HepG2 (cell line): ENCODE data around the gene U2AF1L4. TPM values are rescaled to one million over a fixed set of nuclear protein-coding genes. Genes with fewer than 3 reads are reported as not detected.

Source experiments
- ERF ChIP-seq: IDR thresholded peaks from 2 replicates; pipeline ENCODE4 v1.6.1; 2018; ENCODE audit warnings: missing biosample characterization, missing genetic modification reagents
- EZH2 ChIP-seq: conservative IDR thresholded peaks from 2 replicates; pipeline ENCODE4 v1.6.1; 2012; ENCODE audit warnings: mild to moderate bottlenecking, low read depth, low read length, moderate library complexity
- GLI4 ChIP-seq: sonication (generic); formaldehyde crosslinking; IDR thresholded peaks from 2 replicates; pipeline ENCODE4 v1.5.1; 2020; ENCODE audit warnings: missing genetic modification reagents, mild to moderate bottlenecking, moderate library complexity, borderline replicate concordance
- KLF12 ChIP-seq: sonication (generic); formaldehyde crosslinking; IDR thresholded peaks from 2 replicates; pipeline ENCODE4 v1.4.0; 2020; ENCODE audit warnings: missing genetic modification reagents, borderline replicate concordance
- MED1 ChIP-seq: sonication (generic); formaldehyde crosslinking; IDR thresholded peaks from 2 replicates; pipeline ENCODE4 v1.4.0; 2020; ENCODE audit warnings: missing genetic modification reagents
- MEIS2 ChIP-seq: sonication (generic); formaldehyde crosslinking; IDR thresholded peaks from 2 replicates; pipeline ENCODE4 v1.9.0; 2021; ENCODE audit warnings: mild to moderate bottlenecking, missing genetic modification reagents
- NFKB2 ChIP-seq: sonication (generic); formaldehyde crosslinking; IDR thresholded peaks from 2 replicates; pipeline ENCODE4 v1.4.0; 2020; ENCODE audit warnings: missing genetic modification reagents, borderline replicate concordance
- NR2F6 ChIP-seq, 2 experiments: IDR thresholded peaks; 2 replicates each; pipeline ENCODE4 v1.6.1; 2016; ENCODE audit warnings: antibody characterized with exemption in 1 of 2, mild to moderate bottlenecking in 1 of 2
- PAX8 ChIP-seq: sonication (generic); formaldehyde crosslinking; IDR thresholded peaks from 2 replicates; pipeline ENCODE4 v1.8.0; 2022; ENCODE audit warnings: mild to moderate bottlenecking, missing genetic modification reagents, borderline replicate concordance
- RBFOX2 ChIP-seq: fragments of 200-400 bp; formaldehyde crosslinking; IDR thresholded peaks from 2 replicates; pipeline ENCODE4 v1.6.1; 2017; ENCODE audit warnings: low read depth, mild to moderate bottlenecking, low read length
- SAP130 ChIP-seq: IDR thresholded peaks from 2 replicates; pipeline ENCODE4 v1.6.1; 2016; ENCODE audit warnings: low read depth
- SIN3A ChIP-seq: IDR thresholded peaks from 2 replicates; pipeline ENCODE4 v1.6.1; 2011; ENCODE audit warnings: low read depth, mild to moderate bottlenecking, control low read depth, low read length, borderline replicate concordance
- SP4 ChIP-seq: sonication (generic); formaldehyde crosslinking; IDR thresholded peaks from 2 replicates; pipeline ENCODE4 v1.8.1; 2023; ENCODE audit warnings: mild to moderate bottlenecking, missing genetic modification reagents
- TFE3 ChIP-seq: IDR thresholded peaks from 2 replicates; pipeline ENCODE4 v1.6.1; 2016
- ZBTB38 ChIP-seq: sonication (generic); formaldehyde crosslinking; IDR thresholded peaks from 2 replicates; pipeline ENCODE4 v1.5.1; 2020; ENCODE audit warnings: mild to moderate bottlenecking, missing genetic modification reagents
- ZBTB7B ChIP-seq: sonication (generic); formaldehyde crosslinking; IDR thresholded peaks from 2 replicates; pipeline ENCODE4 v1.4.0; 2020; ENCODE audit warnings: missing genetic modification reagents
- ZC3H13 ChIP-seq: sonication (generic); formaldehyde crosslinking; IDR thresholded peaks from 2 replicates; pipeline ENCODE4 v1.8.1; 2023; ENCODE audit warnings: mild to moderate bottlenecking, missing genetic modification reagents, moderate library complexity
- ZNF136 ChIP-seq: sonication (generic); formaldehyde crosslinking; IDR thresholded peaks from 2 replicates; pipeline ENCODE4 v1.8.1; 2022; ENCODE audit warnings: low read depth, mild to moderate bottlenecking, moderate library complexity, missing genetic modification reagents
- ZNF274 ChIP-seq: sonication (generic); formaldehyde crosslinking; IDR thresholded peaks from 2 replicates; pipeline ENCODE4 v1.5.1; 2020; ENCODE audit warnings: mild to moderate bottlenecking, missing genetic modification reagents
- ZNF34 ChIP-seq: sonication (generic); formaldehyde crosslinking; IDR thresholded peaks from 2 replicates; pipeline ENCODE4 v1.4.0; 2020; ENCODE audit warnings: mild to moderate bottlenecking, missing genetic modification reagents, borderline replicate concordance
- ZNF547 ChIP-seq: sonication (generic); formaldehyde crosslinking; IDR thresholded peaks from 2 replicates; pipeline ENCODE4 v1.5.1; 2020; ENCODE audit warnings: mild to moderate bottlenecking, missing genetic modification reagents
- ZNF598 ChIP-seq: sonication (generic); formaldehyde crosslinking; IDR thresholded peaks from 2 replicates; pipeline ENCODE4 v1.5.1; 2020; ENCODE audit warnings: mild to moderate bottlenecking, missing genetic modification reagents, borderline replicate concordance
- ZNF784 ChIP-seq: sonication (generic); formaldehyde crosslinking; IDR thresholded peaks from 2 replicates; pipeline ENCODE4 v1.5.1; 2020; ENCODE audit warnings: missing genetic modification reagents, mild to moderate bottlenecking, borderline replicate concordance
- ZNF883 ChIP-seq: sonication (generic); formaldehyde crosslinking; IDR thresholded peaks from 2 replicates; pipeline ENCODE4 v1.5.1; 2020; ENCODE audit warnings: mild to moderate bottlenecking, missing genetic modification reagents; ENCODE audit errors: not compliant biosample characterization
- ZSCAN25 ChIP-seq: sonication (generic); formaldehyde crosslinking; IDR thresholded peaks from 2 replicates; pipeline ENCODE4 v1.8.0; 2022; ENCODE audit warnings: mild to moderate bottlenecking, missing genetic modification reagents
- polyA plus RNA-seq, 8 experiments: library from polyadenylated mRNA; depleted of rRNA in 3 of 8; stranded (reverse) in 7 of 8; unstranded in 1 of 8; fragments of >200 nt; fragmentation: Illumina TruSeq in 4 of 8; extraction: Trizol in 4 of 8; gene quantifications; 2 replicates each; pipeline versions ENCODE4 v1.2.1 to v1.2.3, GENCODE V29; 2011 to 2016; ENCODE audit warnings: low read depth in 4 of 8, missing spikeins in 1 of 8, mixed read lengths in 1 of 8; ENCODE audit not compliant: insufficient read depth in 1 of 8
- total RNA-seq, 5 experiments: library from RNA; depleted of rRNA; stranded (reverse); fragments of >200 nt; fragmentation: Illumina TruSeq; extraction: Trizol; gene quantifications; 2 replicates each; pipeline ENCODE4 v1.2.3, GENCODE V29; 2016; ENCODE audit warnings: low read depth in 1 of 5
- TF ChIP-seq, protein P1 (sequence below): sonication (generic); formaldehyde crosslinking; IDR thresholded peaks from 2 replicates; pipeline ENCODE4 v1.4.0; 2020; ENCODE audit warnings: missing genetic modification reagents

Gene U2AF1L4
- total and polyA plus RNA-seq, 2 of the 13 experiments (the other 11 are each of a cell fraction or from before 2014, with no cell fraction given): 7.9 to 15.4 TPM

DNA sequence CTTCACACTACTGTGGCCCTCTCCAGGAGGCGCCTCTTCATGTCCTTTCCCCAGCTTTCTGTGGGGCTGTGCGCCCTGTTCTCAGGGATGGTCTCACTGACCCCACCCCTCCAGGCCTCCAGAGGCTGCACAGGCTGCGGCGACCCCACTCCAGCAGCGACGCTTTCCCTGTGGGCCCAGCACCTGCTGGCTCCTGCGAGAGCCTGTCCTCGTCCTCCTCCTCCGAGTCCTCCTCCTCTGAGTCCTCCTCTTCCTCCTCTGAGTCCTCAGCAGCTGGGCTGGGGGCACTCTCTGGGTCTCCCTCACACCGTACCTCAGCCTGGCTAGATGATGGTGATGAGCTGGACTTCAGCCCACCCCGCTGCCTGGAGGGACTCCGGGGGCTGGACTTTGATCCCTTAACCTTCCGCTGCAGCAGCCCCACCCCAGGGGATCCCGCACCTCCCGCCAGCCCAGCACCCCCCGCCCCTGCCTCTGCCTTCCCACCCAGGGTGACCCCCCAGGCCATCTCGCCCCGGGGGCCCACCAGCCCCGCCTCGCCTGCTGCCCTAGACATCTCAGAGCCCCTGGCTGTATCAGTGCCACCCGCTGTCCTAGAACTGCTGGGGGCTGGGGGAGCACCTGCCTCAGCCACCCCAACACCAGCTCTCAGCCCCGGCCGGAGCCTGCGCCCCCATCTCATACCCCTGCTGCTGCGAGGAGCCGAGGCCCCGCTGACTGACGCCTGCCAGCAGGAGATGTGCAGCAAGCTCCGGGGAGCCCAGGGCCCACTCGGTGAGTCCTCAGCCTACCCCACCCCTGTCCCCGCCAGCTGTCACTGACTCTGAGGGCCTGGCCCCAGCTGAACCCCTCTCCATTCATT is 41.3 kb upstream of the U2AF1L4 start (continued):
- TF ChIP-seq ZNF784 (0 out of 2 replicates have a peak, but pooled peaks have one; percentile 56), KLF12 (CRISPR knock-in tag) (0 out of 2 replicates have a peak, but pooled peaks have one; percentile 37), ZBTB7B (CRISPR knock-in tag) (peak; percentile 80), ZNF547 (0 out of 2 replicates have a peak, but pooled peaks have one; percentile 67), TFE3 (CRISPR knock-in tag) (no peak), MED1 (0 out of 2 replicates have a peak, but pooled peaks have one; percentile 35), ZNF34 (no peak), NFKB2 (peak; percentile 22; the same call in 1 of the 2 replicates), MEIS2 (no peak), ZNF136 (CRISPR knock-in tag) (0 out of 2 replicates have a peak, but pooled peaks have one; percentile 38), SP4 (0 out of 2 replicates have a peak, but pooled peaks have one; percentile 6), GLI4 (CRISPR knock-in tag) (0 out of 2 replicates have a peak, but pooled peaks have one; percentile 34), SIN3A (peak; percentile 27; the same call in 1 of the 2 replicates), PAX8 (no peak), NR2F6 (IDR thresholded peaks at IDR 0.05) (peak; percentile 28; the same call in 1 of the 2 replicates), NR2F6 (CRISPR knock-in tag; IDR thresholded peaks at IDR 0.05) (0 out of 2 replicates have a peak, but pooled peaks have one; percentile 21), EZH2 (no peak), ZNF598 (CRISPR knock-in tag) (peak; percentile 68; the same call in 1 of the 2 replicates), ERF (CRISPR knock-in tag) (0 out of 2 replicates have a peak, but pooled peaks have one; percentile 31), ZC3H13 (CRISPR knock-in tag) (no peak), ZNF274 (CRISPR knock-in tag) (no peak), ZSCAN25 (CRISPR knock-in tag) (peak; percentile 65; the same call in 1 of the 2 replicates), RBFOX2 (no peak), SAP130 (CRISPR knock-in tag) (peak; percentile 23; the same call in 1 of the 2 replicates), ZBTB38 (CRISPR knock-in tag) (peak; percentile 19; the same call in 1 of the 2 replicates), ZNF883 (peak; percentile 34)
- TF ChIP-seq, protein P1, sequence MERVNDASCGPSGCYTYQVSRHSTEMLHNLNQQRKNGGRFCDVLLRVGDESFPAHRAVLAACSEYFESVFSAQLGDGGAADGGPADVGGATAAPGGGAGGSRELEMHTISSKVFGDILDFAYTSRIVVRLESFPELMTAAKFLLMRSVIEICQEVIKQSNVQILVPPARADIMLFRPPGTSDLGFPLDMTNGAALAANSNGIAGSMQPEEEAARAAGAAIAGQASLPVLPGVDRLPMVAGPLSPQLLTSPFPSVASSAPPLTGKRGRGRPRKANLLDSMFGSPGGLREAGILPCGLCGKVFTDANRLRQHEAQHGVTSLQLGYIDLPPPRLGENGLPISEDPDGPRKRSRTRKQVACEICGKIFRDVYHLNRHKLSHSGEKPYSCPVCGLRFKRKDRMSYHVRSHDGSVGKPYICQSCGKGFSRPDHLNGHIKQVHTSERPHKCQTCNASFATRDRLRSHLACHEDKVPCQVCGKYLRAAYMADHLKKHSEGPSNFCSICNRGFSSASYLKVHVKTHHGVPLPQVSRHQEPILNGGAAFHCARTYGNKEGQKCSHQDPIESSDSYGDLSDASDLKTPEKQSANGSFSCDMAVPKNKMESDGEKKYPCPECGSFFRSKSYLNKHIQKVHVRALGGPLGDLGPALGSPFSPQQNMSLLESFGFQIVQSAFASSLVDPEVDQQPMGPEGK (CRISPR knock-in tag): peak; percentile 85; the same call in 1 of the 2 replicates
